ELF-1 (cell line): ENCODE results near the gene BMP8A.
A peak's percentile ranks its signal among the peaks of the same experiment; 100 is the strongest.
"Not testable (repeated sequence)": the region's sequence is repeated elsewhere in the genome, so short reads cannot be mapped to it uniquely, and the experiment has no call there.

ENCODE experiments used
- DNase-seq: peaks from one replicate; pipeline ENCODE4 v3.0.0-alpha.2; 2016; ENCODE audit warnings: low read depth, low spot score

BMP8A gene

GRCh38 chr1:39491146-39491921 is at the start of gene BMP8A:
TSS of gene BMP8A (plus strand) at chr1:39491636. CDS start at chr1:39491992, 356 bp downstream.
- DNase-seq, result peak; percentile 67

GRCh38 chr1:39441797-39442196 is 49.6 kb upstream of the BMP8A start:
- DNase-seq, result no peak

- no peak for DNase-seq
These were observed 45.9 kb upstream of the BMP8A start for GRCh38 chr1:39445573-39445972.

- no peak for DNase-seq
These were observed 44.4 kb upstream of the BMP8A start for GRCh38 chr1:39446986-39447567.

GRCh38 chr1:39450041-39450440 is 41.4 kb upstream of the BMP8A start:
- DNase-seq, result not testable (repeated sequence)

- DNase-seq, result no peak
These were observed 40.4 kb upstream of the BMP8A start for GRCh38 chr1:39450956-39451606.

- no peak for DNase-seq
These were observed 39.4 kb upstream of the BMP8A start for GRCh38 chr1:39452081-39452480.

GRCh38 chr1:39452540-39452939 is 38.9 kb upstream of the BMP8A start:
- no peak for DNase-seq

- no peak for DNase-seq
These were observed 37.8 kb upstream of the BMP8A start for GRCh38 chr1:39453603-39454002.

- DNase-seq, result no peak
These were observed 32.4 kb upstream of the BMP8A start for GRCh38 chr1:39458991-39459390.

GRCh38 chr1:39462074-39462473 is 29.4 kb upstream of the BMP8A start:
- DNase-seq, result no peak

- no peak for DNase-seq
These were observed 24.9 kb upstream of the BMP8A start for GRCh38 chr1:39466413-39467107.

- DNase-seq, result not testable (repeated sequence)
These were observed 24.2 kb upstream of the BMP8A start for GRCh38 chr1:39467108-39467720.

- DNase-seq, result no peak
These were observed 22.3 kb upstream of the BMP8A start for GRCh38 chr1:39469150-39469549.

GRCh38 chr1:39470040-39470439 is 21.4 kb upstream of the BMP8A start:
- no peak for DNase-seq

GRCh38 chr1:39472826-39473225 is 18.6 kb upstream of the BMP8A start:
- no peak for DNase-seq

GRCh38 chr1:39473324-39473723 is 18.1 kb upstream of the BMP8A start:
- DNase-seq, result no peak

- DNase-seq, result no peak
These were observed 16.6 kb upstream of the BMP8A start for GRCh38 chr1:39474810-39475209.

GRCh38 chr1:39475551-39475950 is 15.9 kb upstream of the BMP8A start:
- not testable (repeated sequence) for DNase-seq

- no peak for DNase-seq
These were observed 13.1 kb upstream of the BMP8A start for GRCh38 chr1:39478126-39478915.

- no peak for DNase-seq
These were observed 10.1 kb upstream of the BMP8A start for GRCh38 chr1:39481289-39481688.
